Colonic mucosa (tissue), 4 donors: ENCODE data around the gene PIGV. TPM values are rescaled to one million over a fixed set of nuclear protein-coding genes. Genes with fewer than 3 reads are reported as not detected.
A peak's percentile ranks its signal among the peaks of the same experiment; 100 is the strongest.
"Not testable (repeated sequence)": the region's sequence is repeated elsewhere in the genome, so short reads cannot be mapped to it uniquely, and the experiment has no call there.

ENCODE experiments used
- DNase-seq: peaks from one replicate; pipeline ENCODE4 v3.0.0-alpha.2; 2020
- H3K27ac ChIP-seq: fragments of 200-600 bp; one replicate; pipeline ENCODE4 v1.8.0; 2021
- H3K27me3 ChIP-seq: fragments of 200-600 bp; one replicate; pipeline ENCODE4 v1.8.0; 2021
- H3K36me3 ChIP-seq: fragments of 200-600 bp; one replicate; pipeline ENCODE4 v1.8.0; 2021
- H3K4me1 ChIP-seq: fragments of 200-600 bp; one replicate; pipeline ENCODE4 v1.8.0; 2021; ENCODE audit warnings: mild to moderate bottlenecking
- H3K4me3 ChIP-seq: fragments of 200-600 bp; one replicate; pipeline ENCODE4 v1.8.0; 2021
- H3K9ac ChIP-seq, 2 donors: one replicate each; pipeline ENCODE4 v1.7.0; 2013; ENCODE audit warnings: control low read depth in 2 of 2, low read depth in 2 of 2, low read length in 2 of 2
- H3K9me3 ChIP-seq: fragments of 200-600 bp; one replicate; pipeline ENCODE4 v1.8.0; 2021
- intact Hi-C: fragments of 100-400 bp; cut with DNase I; formaldehyde crosslinking; loops from one replicate; pipeline ENCODE4 v1.14.1; 2022
- total RNA-seq, 2 donors: library from RNA; stranded (reverse); fragmentation: NEBNext Ultra II Directional in 1 of 2; extraction: Animal tissue kit (Norgen Biotek cat#: 25700) in 1 of 2; gene quantifications; one replicate each; pipeline ENCODE4 v1.2.1, GENCODE V29; 2021
- TF ChIP-seq, protein P1 (sequence below): fragments of 200-600 bp; IDR thresholded peaks from one replicate; pipeline ENCODE4 v1.8.0; 2022; ENCODE audit warnings: antibody characterized with exemption, mild to moderate bottlenecking
- donor health status: healthy.
- donor health status: DM: no; HTN: no; CAD: no.
- donor health status: DM: no; HTN: no; CAD: no.

The PIGV gene
- total RNA-seq, 2 donors from 2014 or later, result 16.8 to 24.2 TPM

- H3K9ac ChIP-seq, result no peak overlapping the region
- peaks cover 2% of the 10 kb centered on the region for H3K36me3 ChIP-seq
- TF ChIP-seq, protein P1, sequence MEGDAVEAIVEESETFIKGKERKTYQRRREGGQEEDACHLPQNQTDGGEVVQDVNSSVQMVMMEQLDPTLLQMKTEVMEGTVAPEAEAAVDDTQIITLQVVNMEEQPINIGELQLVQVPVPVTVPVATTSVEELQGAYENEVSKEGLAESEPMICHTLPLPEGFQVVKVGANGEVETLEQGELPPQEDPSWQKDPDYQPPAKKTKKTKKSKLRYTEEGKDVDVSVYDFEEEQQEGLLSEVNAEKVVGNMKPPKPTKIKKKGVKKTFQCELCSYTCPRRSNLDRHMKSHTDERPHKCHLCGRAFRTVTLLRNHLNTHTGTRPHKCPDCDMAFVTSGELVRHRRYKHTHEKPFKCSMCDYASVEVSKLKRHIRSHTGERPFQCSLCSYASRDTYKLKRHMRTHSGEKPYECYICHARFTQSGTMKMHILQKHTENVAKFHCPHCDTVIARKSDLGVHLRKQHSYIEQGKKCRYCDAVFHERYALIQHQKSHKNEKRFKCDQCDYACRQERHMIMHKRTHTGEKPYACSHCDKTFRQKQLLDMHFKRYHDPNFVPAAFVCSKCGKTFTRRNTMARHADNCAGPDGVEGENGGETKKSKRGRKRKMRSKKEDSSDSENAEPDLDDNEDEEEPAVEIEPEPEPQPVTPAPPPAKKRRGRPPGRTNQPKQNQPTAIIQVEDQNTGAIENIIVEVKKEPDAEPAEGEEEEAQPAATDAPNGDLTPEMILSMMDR, result no peak
- no peak for DNase-seq
- no peaks in the 10 kb centered on the region for H3K9me3 ChIP-seq
- no peaks in the 10 kb centered on the region for H3K27me3 ChIP-seq
- H3K4me3 ChIP-seq, result no peak overlapping the region
- peaks cover 6% of the 10 kb centered on the region for H3K4me1 ChIP-seq
- no peak overlapping the region for H3K27ac ChIP-seq
- intact Hi-C loops, result no loop called here
Measured at GRCh38 chr1:26844424-26845196, 56.9 kb downstream of the PIGV start.

GRCh38 chr1:26847826-26848225, 60.1 kb downstream of the PIGV start:
- H3K4me1 ChIP-seq, result peaks cover 11% of the 10 kb centered on the region
- H3K9ac ChIP-seq, H3K4me3 ChIP-seq, H3K27me3 ChIP-seq, H3K9me3 ChIP-seq, intact Hi-C loops, DNase-seq: not testable (repeated sequence)
- peaks cover 15% of the 10 kb centered on the region for H3K36me3 ChIP-seq
- H3K27ac ChIP-seq, result peak overlapping the region; percentile 81

Other genes starting within 250 kb of the PIGV start
- gene ARID1A, start 91.9 kb upstream of the PIGV start, total RNA-seq, result 10 to 100 TPM; 49.6 to 76.2 TPM
- gene ZDHHC18, start 38.7 kb downstream of the PIGV start, total RNA-seq, result 10 to 100 TPM; 14.1 to 16.8 TPM
- gene SFN, start 75.2 kb downstream of the PIGV start, total RNA-seq, result 100 to 1,000 TPM; 239 to 253 TPM
- 10 to 100 TPM; 32.4 to 36.2 TPM for gene GPN2, start 102.3 kb downstream of the PIGV start, total RNA-seq
- gene GPATCH3, start 112.5 kb downstream of the PIGV start, total RNA-seq, result 10 to 100 TPM; 13.9 to 14.4 TPM
- 1 to 10 TPM in 1 of 2 donors, under 1 TPM in 1; 0.64 to 1.8 TPM for gene NR0B2, start 126.0 kb downstream of the PIGV start, total RNA-seq
- gene NUDC, start 133.8 kb downstream of the PIGV start, total RNA-seq, result 10 to 100 TPM; 37.9 to 92.5 TPM
- gene KDF1, start 172.5 kb downstream of the PIGV start, total RNA-seq, result 10 to 100 TPM; 23.2 to 27.3 TPM
- gene TRNP1, start 205.7 kb downstream of the PIGV start, total RNA-seq, result 1 to 10 TPM; 2.5 to 2.7 TPM
- gene TENT5B, start 224.9 kb downstream of the PIGV start, total RNA-seq, result 1 to 10 TPM; 1.0 to 3.8 TPM